Testis (tissue), 3 donors: Measurements from ENCODE around the gene PLXNA1. TPM values are rescaled to one million over a fixed set of nuclear protein-coding genes. Genes with fewer than 3 reads are reported as not detected.

Experiments used
- DNase-seq: peaks from one replicate; pipeline ENCODE4 v3.0.0-alpha.2; 2019
- H3K27ac ChIP-seq, 2 donors: fragments of 200-600 bp; sonication (generic); one replicate each; pipeline ENCODE4 v1.5.1; 2019
- H3K27me3 ChIP-seq: fragments of 200-600 bp; sonication (generic); one replicate; pipeline ENCODE4 v1.5.1; 2019
- H3K36me3 ChIP-seq: fragments of 200-600 bp; sonication (generic); one replicate; pipeline ENCODE4 v1.5.1; 2017; ENCODE audit warnings: low read depth; ENCODE audit errors: missing control alignments
- H3K4me1 ChIP-seq: fragments of 200-600 bp; sonication (generic); one replicate; pipeline ENCODE4 v1.5.1; 2019
- H3K4me3 ChIP-seq, 2 donors: fragments of 200-600 bp; sonication (generic); one replicate each; pipeline ENCODE4 v1.5.1; 2017 to 2019
- H3K9me3 ChIP-seq: fragments of 200-600 bp; sonication (generic); one replicate; pipeline ENCODE4 v1.5.1; 2017
- POLR2A ChIP-seq: fragments of 450-650 bp; IDR thresholded peaks from one replicate; pipeline ENCODE4 v1.6.1; 2017; ENCODE audit warnings: antibody characterized with exemption, mild to moderate bottlenecking, moderate library complexity
- WGBS, 2 donors: methylation state at CpG; one replicate each; pipeline ENCODE4 v1.1.5; 2018; 5-methylcytosine and 5-hydroxymethylcytosine counted together
- intact Hi-C: fragments of 100-400 bp; cut with DNase I; formaldehyde crosslinking; loops from one replicate; pipeline ENCODE4 v1.15.1; 2023; ENCODE audit warnings: low total_unique reads
- polyA plus RNA-seq: library from polyadenylated mRNA; stranded (reverse); fragments of 350-450 nt; fragmentation: Illumina TruSeq; extraction: RNeasy Lipid Tissue Mini Kit (QIAGEN cat#74804); gene quantifications from one replicate; pipeline ENCODE4 v1.2.3, GENCODE V29; 2014; ENCODE audit warnings: low read depth, low replicate concordance; ENCODE audit not compliant: insufficient read depth
- total RNA-seq, 2 donors: library from RNA; depleted of rRNA; stranded (reverse); fragments of >200 nt; gene quantifications; one replicate each; pipeline ENCODE4 v1.2.3, GENCODE V29; 2016
- TF ChIP-seq, protein P1 (sequence below), 3 experiments: fragments of 450-650 bp in 2 of 3; fragments of 200-600 bp in 1 of 3; sonication (generic) in 1 of 3; IDR thresholded peaks; one replicate each; pipeline ENCODE4 v1.5.1; 2016 to 2019; ENCODE audit warnings: antibody characterized with exemption in 3 of 3, mild to moderate bottlenecking in 2 of 3, moderate library complexity in 1 of 3

PLXNA1 gene
- total and polyA plus RNA-seq, 3 donors from 2014 or later: 29.3 to 79.7 (median 65.8) TPM

DNA sequence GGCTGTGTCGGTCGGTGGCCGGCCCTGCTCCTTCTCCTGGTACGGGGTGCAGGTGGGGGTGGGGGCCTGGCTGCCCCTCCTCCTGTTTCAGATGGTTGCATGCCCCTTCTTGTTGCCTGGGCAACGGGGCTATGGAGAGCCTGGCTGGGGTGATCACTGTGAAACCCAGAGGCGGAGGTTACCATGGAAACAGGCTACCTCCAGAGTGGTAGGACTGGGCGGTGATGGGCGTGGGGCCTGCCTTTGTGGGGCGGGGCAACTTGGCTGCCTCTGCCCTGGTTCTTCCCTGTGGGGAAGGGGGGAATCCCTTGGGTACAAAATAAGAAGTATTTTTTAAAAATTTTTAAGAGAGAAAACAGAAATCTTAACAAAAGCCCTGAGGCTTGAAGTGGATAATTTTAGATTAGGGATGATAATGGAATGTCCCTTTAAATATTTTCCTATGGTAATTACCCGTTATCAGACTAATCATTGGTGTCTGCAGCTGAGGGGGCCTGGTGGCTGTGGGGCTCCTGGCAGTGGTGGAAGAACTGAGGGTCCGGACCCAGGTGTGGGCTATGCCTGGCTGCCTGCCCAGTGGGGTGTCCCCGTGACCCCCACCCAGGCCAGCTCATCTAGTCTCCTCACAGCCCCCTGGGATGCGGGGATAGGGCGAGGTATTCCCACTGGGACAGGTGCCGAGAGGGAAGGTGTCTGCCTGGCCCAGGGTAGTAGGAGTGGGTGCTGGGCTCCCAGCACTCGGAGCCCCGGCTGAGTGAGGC lies 32.5 kb downstream of the PLXNA1 start:
- H3K36me3 ChIP-seq: no peaks in the 10 kb centered on the region
- WGBS, 2 donors: 80% methylated on average over 16 to 17 of the region's 17 CpGs
- H3K4me1 ChIP-seq: no peaks in the 10 kb centered on the region
- TF ChIP-seq POLR2A: no peak
- TF ChIP-seq, protein P1, sequence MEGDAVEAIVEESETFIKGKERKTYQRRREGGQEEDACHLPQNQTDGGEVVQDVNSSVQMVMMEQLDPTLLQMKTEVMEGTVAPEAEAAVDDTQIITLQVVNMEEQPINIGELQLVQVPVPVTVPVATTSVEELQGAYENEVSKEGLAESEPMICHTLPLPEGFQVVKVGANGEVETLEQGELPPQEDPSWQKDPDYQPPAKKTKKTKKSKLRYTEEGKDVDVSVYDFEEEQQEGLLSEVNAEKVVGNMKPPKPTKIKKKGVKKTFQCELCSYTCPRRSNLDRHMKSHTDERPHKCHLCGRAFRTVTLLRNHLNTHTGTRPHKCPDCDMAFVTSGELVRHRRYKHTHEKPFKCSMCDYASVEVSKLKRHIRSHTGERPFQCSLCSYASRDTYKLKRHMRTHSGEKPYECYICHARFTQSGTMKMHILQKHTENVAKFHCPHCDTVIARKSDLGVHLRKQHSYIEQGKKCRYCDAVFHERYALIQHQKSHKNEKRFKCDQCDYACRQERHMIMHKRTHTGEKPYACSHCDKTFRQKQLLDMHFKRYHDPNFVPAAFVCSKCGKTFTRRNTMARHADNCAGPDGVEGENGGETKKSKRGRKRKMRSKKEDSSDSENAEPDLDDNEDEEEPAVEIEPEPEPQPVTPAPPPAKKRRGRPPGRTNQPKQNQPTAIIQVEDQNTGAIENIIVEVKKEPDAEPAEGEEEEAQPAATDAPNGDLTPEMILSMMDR (IDR thresholded peaks at IDR 0.05): no peak
- DNase-seq: no peak
- H3K27me3 ChIP-seq: no peaks in the 10 kb centered on the region
- H3K9me3 ChIP-seq: no peaks in the 10 kb centered on the region
- no peak overlapping the region for H3K27ac ChIP-seq
- intact Hi-C loops: no loop called here
- H3K4me3 ChIP-seq: no peak overlapping the region

DNA sequence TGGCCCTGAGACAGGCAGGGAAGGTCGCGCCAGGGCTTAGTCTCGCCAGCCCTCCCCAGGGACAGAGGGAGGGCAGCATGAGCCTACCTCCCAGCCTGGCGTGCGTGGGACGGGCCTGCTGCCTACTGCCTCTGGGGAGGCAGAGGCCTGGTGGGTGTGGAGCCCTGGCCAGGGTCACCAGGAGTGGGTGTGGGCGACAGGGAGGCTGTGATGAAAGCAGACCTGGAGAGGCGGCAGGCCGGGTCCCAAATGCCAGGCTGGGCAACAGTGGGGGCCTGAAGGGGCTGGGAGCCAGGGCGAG lies 33.1 kb downstream of the PLXNA1 start:
- H3K27ac ChIP-seq: no peak overlapping the region
- peak; percentile 47 for DNase-seq
- TF ChIP-seq, protein P1 (IDR thresholded peaks at IDR 0.05): no peak
- no peak for TF ChIP-seq POLR2A
- no peaks in the 10 kb centered on the region for H3K4me1 ChIP-seq
- H3K9me3 ChIP-seq: no peaks in the 10 kb centered on the region
- intact Hi-C loops: no loop called here
- no peaks in the 10 kb centered on the region for H3K36me3 ChIP-seq
- 58% methylated on average over 10 of the region's 10 CpGs; no CpG with 5 or more reads in 1 of the 2 donors for WGBS, 2 donors
- no peak overlapping the region for H3K4me3 ChIP-seq
- no peaks in the 10 kb centered on the region for H3K27me3 ChIP-seq

DNA sequence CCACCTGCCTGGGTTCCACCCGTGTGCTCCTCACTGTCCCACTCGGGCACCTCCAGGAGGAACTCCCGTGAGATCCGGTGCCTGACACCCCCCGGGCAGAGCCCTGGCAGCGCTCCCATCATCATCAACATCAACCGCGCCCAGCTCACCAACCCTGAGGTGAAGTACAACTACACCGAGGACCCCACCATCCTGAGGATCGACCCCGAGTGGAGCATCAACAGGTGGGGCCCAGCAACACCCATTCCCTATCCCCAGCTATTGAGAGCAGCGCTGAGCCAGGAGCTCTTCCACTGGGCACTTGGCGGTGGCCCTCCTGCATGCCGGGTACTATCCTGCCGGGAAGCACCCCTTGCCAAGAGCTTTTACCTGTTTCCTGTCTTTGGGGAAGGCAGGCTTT lies 33.5 kb downstream of the PLXNA1 start:
- H3K27me3 ChIP-seq: no peaks in the 10 kb centered on the region
- intact Hi-C loops: no loop called here
- H3K9me3 ChIP-seq: no peaks in the 10 kb centered on the region
- H3K36me3 ChIP-seq: no peaks in the 10 kb centered on the region
- no peak overlapping the region for H3K27ac ChIP-seq
- H3K4me1 ChIP-seq: no peaks in the 10 kb centered on the region
- no peak for DNase-seq
- no peak for TF ChIP-seq POLR2A
- TF ChIP-seq, protein P1 (IDR thresholded peaks at IDR 0.05): no peak
- H3K4me3 ChIP-seq: no peak overlapping the region
- 94 to 95% methylated on average over 3 to 15 of the region's 15 CpGs for whole genome bisulfite sequencing, 2 donors

DNA sequence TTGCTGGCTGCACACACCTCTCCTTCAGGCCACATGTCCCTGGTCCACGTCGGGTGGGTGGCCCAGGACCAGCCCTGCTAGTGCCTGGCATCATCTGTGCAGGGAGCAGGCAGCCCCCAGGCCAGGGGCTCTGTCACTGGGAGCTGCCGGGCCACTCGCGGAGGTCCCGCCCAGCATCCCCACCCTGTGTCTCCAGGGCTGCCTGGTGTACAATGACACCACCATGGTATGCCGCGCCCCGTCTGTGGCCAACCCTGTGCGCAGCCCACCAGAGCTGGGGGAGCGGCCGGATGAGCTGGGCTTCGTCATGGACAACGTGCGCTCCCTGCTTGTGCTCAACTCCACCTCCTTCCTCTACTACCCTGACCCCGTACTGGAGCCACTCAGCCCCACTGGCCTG lies 34.3 kb downstream of the PLXNA1 start:
- intact Hi-C loops: no loop called here
- H3K9me3 ChIP-seq: no peaks in the 10 kb centered on the region
- 95 to 100% methylated on average over 1 to 16 of the region's 16 CpGs for WGBS, 2 donors
- DNase-seq: no peak
- H3K4me3 ChIP-seq: no peak overlapping the region
- no peaks in the 10 kb centered on the region for H3K36me3 ChIP-seq
- no peak for TF ChIP-seq POLR2A
- TF ChIP-seq, protein P1 (IDR thresholded peaks at IDR 0.05): no peak
- no peak overlapping the region for H3K27ac ChIP-seq
- no peaks in the 10 kb centered on the region for H3K4me1 ChIP-seq
- H3K27me3 ChIP-seq: no peaks in the 10 kb centered on the region

DNA sequence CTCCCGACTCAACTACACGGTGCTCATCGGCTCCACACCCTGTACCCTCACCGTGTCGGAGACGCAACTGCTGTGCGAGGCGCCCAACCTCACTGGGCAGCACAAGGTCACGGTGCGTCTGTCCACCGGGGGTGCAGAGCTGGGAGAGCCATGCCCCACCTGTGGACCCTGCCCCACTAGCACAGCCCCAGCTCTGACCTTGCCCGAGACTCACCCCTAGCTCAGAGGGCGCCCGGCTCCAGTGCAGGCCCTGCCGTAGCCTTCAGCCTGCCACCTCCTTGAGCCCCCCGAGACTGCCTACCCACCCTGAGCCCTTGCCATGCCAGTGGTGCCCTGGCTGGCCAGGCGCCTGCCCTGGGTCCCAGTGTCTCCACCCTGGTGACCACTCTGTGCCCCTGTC lies 34.9 kb downstream of the PLXNA1 start:
- WGBS, 2 donors: 96% methylated on average over 17 of the region's 17 CpGs
- Histone ChIP-seq H3K27me3 (no peaks in the 10 kb centered on the region), H3K36me3 (no peaks in the 10 kb centered on the region), H3K4me3 (no peak overlapping the region), H3K9me3 (no peaks in the 10 kb centered on the region), H3K27ac (no peak overlapping the region), H3K4me1 (no peaks in the 10 kb centered on the region)
- DNase-seq: no peak
- intact Hi-C loops: no loop called here
- no peak for TF ChIP-seq POLR2A
- TF ChIP-seq, protein P1 (IDR thresholded peaks at IDR 0.05): no peak
